ENCODE data around the gene FOXL2NB.
"Not testable (repeated sequence)": the region's sequence is repeated elsewhere in the genome, so short reads cannot be mapped to it uniquely, and the experiment has no call there.

The FOXL2NB gene
- total RNA-seq, result 0 to 0.31 (median 0) reads per million in 18 experiments

DNA sequence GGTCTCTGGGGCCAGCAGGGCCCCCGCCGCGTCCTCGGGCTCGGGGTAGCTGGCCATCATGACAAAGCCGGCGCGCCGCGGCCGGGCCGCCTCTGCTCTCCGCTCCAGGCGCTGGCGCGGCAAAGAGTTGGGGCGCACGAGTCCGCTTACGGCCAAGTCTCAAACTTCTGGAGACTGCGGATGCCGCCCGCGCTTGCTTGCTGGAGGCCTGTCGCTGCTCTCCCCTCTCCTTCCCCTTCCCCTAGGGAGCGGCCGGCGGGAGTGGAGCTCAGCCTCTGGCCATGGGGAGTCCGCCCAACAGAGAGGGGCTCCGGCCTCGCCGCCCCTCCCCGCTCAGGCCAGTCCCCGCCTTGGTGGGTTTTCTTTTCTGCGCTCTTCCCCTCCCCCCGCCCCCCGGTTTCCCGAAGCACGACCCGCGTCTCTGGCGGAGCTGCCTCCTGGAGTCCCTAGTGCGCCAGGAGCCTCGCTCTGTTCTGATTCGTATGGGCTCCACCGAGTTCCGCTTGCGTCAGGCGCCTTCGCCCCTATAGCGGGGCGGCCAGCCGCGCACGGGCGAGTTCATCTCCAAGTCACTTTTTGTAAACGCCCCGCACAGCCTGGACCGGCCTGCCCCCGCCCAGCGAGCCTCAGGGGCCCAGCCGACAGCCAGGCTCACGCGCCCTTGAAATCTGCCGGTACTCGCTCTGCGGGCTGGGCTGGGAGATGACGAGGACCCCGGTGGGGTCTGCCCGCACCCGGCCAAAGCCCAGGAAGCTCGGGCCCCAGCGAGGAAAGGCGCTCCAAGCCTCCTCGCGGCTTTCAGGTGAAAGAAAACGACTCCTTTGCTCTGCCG lies at the start of gene FOXL2NB, which contains the start of gene FOXL2:
Gene FOXL2NB, plus strand, starts transcription at position 555 of the 832 bp plus-strand sequence. Its CDS starts 148 bp downstream, at position 703.
Gene FOXL2, minus strand, starts transcription at position 475 of the 832 bp plus-strand sequence. Its CDS starts 415 bp downstream, at position 60.
- DNase-seq, result peak in 1 of 2 donors; percentile 25

DNA sequence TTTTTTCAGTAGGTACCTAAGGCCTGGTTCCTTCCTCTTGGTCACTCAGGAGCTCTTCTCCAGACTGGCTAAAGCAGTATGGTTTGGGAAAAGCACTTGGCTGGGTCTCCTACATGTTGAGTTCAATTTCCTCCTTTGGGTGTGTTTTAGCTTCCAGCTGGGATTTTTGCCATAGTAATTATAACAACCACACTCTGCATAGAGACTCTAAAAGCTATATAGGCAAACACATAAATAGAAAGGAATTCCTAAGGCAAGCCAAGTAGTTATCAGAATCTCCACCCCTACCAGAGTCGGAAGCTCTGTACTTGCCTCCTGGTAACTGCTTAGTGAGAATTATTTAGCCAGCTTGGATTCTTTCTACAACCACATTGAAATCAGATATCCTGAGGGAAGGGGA lies 48.7 kb upstream of the FOXL2NB start:
- DNase-seq, result no peak

DNA sequence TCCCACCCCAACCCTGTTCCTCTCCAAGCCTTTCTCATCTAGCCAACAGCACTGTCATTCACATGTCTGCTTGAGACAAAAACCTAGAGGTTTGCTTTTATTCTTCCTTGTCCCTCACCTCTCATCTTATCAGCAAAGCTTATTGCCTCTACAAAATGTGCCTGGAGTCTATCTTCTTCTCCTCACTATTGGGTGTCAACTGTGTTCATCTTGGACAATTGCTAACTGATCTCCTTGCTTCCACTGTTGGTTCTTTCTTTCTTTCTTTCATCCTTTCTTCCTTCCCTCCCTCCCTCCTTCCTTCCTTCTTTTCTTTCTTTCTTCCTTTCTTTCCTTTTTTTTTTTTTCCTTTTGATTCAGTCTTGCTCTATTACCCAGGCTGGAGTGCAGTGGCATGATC lies 48.3 kb upstream of the FOXL2NB start:
- no peak for DNase-seq

DNA sequence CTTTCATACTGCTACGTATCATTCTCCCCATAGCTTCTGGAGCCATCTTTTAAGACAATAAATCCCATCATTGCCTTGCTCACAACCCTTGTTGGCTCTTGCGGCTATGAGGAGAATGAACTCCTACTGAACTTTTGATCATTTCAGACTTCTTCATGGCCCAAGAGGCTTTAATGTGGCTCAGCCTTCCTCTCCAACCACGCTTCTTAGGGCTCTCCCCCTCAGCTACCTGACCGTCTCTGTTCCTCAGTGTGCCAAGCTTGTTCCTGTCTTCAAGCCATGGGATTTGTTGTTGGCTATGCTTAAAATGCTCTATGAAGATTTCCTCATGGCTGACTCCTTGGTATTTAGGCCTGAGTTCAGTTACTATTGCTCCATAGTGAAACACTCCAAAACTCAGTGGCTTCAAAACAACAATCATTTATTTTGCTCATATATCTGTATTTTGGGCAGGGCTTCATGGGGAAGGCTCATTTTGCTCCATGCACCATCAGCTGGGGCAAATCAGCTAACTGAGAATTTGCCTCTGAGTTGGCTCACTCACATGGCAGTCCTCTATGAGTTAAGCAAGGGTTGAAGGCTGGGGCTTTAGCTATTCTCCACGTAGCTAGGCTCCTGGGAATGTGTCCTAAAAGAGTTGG lies 47.5 kb upstream of the FOXL2NB start:
- DNase-seq, result peak in 1 of 2 donors; percentile 13

DNA sequence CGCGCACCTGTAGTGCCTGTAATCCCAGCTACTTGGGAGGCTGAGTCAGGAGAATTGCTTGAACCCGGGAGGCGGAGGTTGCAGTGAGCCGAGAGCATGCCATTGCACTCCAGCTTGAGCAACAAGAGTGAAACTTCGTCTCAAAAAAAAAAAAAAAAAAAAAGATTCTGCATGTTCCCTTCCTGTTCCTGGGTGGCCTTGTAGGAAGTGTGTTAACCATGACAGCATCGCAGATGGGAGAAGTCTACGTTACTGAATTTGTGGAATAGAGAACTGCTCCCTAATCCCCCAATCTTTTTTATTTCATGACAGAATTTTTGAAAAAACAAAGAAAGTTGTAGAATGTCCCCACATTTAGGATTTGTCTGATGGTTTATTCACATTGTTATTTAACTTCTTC lies 45.5 kb upstream of the FOXL2NB start:
- DNase-seq, result peak; percentile 75 to 81

DNA sequence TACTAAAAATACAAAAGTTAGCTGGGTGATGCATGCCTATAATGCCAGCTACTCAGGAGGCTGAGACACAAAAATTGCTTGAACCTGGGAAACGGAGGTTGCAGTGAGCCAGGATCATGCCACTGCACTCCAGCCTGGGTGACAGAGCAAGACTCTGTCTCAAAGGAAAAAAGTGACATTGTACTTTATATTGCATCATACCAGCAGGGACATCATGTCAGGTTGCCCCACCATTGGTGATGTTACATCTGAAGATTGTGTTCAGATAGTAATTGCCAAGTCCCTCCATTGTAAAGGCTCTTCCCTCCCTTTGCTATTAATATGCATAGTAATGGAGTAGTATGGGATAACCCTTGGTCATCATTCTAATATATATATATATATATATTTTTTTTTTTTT lies 44.8 kb upstream of the FOXL2NB start:
- peak; percentile 45 to 57 for DNase-seq

DNA sequence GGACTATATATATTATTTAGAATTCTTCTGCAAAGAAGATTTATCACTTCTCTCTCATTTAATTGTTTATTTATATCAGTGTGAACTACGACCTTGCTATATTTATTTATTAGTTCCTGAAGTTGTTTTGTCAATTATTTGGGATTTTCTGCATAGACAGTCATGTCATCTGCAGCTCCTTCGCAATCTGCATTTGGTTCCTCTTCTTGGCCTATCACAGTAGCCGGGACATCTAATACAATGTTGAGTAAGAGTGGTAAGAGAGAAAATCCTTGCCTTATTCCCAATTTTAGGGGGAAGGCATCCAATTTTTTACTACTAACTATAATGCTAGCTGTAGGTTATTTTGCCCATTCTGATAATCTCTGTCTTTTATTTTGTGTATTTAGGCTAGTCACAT lies 39.5 kb upstream of the FOXL2NB start:
- DNase-seq, result peak; percentile 52 to 69

DNA sequence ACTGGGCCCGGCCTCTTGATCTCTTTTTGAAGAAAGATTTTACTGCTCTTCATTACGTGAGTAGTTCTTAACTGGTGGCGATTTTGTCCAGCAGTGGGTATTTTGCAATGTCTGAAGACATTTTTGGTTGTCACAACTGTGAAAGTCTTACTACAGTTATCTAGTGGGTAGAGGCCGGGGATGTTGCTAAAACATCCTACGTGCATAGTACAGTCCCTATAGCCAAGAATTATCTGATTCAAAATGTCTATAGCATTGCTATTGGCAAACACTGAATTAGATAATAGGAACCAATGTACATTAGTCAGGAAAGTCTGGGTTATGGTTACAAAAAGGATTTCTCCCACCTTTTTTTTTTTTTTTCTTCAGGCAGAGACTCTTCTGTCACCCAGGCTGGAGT lies 38.2 kb upstream of the FOXL2NB start:
- peak; percentile 84 to 89 for DNase-seq

DNA sequence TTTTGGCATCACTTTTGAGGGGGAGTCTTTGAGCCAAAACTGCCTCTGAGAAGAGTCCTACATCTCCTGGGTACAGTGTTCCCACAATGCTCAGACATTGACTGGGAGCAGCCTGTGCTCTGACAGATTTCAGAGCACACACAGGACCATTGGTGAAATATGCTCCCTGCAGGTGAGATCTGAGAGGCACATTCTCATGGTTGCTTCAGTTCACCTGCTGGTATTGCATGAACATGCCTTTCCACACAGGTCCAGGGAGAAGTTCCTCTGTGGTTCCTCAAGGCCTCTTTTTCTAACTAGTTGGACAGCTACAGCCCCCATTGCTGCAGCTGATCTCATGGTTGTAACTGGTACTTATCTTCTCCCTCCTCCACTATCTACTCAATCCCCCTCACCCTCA lies 37.1 kb upstream of the FOXL2NB start:
- DNase-seq, result no peak

DNA sequence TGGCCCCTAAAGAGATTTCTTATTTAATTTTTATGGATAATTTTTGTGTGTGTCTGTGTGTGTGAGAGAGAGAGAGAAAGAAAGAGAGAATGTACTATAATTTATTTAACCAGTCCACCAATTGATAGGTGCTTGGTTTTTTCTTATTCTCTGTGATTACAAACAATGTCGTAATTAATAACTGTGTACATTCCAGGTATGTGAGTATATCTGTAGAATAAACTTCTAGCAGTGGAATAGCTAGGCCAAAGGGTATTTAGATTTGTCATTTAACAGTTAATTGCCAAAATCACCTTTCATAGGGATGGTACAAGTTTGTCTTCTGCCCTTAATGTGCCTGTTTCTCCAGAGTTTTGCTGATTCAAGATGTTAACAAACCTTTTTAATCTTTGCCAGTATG lies 35.4 kb upstream of the FOXL2NB start:
- no peak for DNase-seq

DNA sequence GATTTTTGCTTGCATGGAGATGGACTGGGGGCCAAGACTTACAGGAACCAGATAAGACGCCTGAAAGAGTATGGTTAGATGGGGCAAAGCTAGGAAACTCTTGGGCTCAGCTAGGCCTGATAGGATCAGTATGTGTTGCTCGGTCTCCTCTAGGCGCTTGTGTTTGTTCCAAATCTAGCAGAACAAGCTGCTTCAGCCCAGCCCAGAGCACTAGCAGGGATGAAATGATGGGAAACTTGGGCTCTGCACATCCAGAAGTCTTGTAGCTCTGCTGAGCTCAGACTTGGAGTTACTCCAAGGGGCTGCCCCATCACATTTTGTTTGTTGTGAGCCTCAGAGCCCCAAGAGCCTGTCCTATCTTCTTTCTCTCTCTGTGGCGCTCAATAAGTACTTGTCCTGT lies 34.8 kb upstream of the FOXL2NB start:
- DNase-seq, result no peak

DNA sequence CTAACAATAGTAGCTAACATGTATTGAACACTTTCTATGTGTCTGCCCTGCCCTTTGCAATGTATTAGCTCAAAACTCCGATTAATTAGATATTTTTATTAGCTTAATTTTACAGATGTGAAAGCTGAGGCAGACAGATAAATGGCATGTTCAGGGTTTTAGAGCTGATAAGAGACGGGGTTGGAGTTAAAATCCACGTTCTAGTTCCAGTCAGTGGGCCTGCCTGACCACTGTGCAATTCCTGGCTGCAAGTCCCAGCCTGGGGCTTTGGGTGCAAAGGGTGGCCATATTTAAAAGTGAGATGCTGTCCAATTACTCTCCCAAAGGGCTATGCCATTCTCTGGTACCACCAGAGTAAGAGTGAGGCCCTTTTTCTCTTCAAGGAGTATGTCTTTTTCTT lies 33.3 kb upstream of the FOXL2NB start:
- DNase-seq, result no peak

DNA sequence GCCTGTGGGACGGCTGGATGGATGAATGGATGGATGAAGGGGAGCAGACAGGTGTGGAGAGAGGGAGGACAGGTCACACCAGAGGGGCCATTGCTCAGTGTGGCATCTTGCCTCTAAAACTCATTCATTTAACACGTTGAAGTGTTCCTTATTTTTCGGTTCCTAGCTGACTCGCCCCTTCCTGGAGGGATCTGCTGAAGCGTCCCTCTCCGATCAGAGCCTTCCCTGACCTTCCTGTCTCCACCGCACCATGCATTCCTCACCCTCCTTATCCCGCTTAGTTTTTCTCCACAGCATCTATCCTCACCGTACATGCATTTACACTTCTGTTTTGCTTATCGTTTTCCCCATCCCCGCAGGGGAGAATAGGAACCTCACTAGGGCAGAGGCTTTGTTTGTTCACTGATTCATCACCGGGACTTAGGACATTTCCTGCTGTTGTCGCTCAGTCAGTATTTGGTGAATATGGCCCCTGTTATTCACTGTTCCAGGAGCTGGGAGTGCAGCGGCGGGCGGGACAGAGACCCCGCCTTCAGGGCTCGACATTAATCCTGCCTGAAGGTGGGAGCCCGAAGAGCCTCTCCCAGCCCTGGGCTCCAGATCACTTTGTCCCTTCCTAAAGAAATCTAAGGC lies 32.0 kb upstream of the FOXL2NB start:
- peak; percentile 67 to 79 for DNase-seq

DNA sequence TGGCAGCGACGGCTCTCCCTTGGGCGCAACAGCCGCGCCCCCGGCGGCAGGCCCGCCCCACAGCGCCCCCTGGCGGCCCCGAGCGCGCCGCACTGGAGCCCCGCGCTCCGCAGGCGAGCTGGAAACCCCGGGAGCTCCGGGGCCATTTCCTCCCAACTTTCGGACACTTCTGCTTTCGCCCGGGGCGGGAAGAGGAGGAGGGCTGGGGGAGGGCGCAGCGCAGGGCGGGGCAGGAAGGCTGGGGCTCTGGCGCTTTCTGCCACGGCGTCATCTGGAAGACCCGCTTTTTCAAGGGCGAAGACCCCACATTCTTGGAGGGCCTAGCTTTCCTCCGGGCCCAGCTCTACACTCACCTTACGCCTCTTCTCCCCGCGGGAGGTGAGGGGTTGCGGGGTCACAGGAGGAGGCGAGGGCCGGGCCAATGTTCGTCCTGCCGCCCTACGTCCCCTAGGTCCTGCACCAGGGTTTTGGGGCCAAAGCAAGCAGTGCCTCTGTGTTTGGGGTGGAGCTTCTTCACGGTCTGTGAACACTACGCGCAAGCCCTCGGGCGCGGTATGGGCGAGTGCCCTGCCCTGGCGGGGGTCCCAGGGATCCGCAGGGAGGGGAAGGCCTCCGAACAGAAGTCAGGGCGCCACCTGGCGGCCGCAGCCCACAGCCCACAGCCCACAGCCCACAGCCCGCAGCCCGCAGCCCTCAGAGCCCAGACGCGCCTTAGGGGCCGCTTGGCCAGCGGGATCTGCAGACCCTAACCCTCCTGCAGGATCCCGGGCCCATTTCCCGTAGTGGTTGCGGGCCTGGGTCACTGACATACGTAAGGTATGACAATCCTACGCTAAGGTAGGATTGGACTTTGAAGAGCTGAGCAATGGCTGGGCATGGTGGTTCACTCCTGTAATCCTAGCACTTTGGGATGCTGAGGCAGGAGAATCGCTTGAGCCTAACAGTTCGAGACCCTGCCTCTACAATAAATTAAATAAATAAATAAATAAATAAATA lies 31.2 kb upstream of the FOXL2NB start:
- peak; percentile 94 to 95 for DNase-seq

DNA sequence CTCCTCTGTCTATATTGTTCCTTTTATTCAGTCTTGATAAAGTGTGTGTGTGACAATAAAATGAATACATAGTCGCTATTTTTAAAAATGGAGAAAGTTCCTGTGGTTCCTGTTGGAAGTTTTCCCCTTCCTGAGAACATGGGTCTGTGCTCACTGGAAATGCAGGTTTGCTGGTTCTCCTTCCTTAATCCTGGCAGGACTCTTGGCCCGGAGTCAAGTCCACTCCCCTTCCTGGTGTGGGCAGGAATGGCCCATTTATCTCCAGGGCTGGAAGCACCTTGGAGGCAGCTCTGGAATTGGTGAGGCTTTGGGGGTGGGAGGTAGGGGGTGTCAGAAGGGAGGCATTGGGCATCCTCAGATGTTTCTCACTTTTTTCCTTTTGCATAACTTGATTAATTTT lies 30.2 kb upstream of the FOXL2NB start:
- DNase-seq, result no peak

DNA sequence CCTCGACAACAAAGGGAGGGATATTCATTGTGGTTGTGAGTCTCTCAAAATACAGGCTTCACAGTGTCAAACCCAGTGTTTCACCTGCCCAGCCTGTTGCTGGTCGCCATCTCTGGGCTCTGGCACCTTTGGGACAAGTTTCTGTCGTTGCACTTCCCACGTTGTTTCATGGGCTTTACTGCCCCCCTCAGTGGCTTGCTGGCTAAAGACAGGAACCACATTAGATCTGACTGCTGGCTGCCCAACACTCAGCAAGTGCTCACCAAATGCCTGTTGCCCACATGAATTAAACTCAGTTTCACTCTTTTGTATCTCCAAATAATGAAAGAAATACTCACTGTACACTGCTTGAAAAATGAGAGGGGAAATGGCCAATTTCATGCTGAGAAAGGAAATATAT lies 27.7 kb upstream of the FOXL2NB start:
- DNase-seq, result no peak

DNA sequence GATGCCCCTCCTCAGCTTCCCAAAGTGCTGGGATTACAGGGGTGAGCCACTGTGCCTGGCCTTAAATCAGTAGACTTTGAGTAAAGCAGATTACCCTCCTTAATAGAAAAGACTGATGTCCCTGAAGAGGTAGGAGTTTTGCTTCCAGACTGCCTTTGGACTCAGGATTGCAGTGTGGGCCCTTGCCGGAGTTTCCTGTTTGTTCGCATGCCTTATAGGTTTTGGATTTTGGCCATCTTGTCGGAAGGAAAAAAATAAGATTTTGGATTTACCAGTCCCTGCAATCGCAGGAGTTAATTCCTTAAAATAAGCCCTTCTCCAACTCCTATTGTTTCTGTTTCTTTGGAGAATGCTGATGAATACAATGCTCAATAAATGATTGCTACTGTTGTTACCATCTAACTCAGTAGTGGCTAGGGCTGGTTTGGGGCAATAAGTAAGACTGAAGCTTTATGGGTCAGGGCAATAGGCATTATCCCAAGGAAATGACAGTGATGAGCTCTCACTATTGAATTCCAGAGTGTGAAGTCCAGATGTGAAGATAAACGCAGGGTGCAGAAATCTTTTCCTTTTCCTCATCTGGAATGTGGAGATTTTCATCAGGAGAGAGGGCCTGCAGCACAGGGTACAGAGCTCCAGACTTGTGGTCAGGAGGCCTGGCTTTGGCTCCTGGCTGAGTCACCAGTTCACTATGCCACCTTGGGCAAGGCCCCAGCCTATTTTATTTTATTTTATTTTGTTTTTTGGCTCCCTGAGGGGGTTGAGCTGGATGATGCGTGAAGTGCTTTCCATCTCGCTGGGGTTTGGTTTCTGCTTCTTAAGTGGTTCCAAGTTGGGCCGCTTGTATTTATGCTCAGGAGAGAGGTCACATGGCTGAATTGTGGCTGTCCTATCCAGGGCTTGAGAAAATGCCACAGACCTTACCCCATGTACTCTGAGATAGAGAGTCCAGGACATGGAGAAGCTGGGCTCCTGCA lies 25.4 kb upstream of the FOXL2NB start:
- no peak for DNase-seq

DNA sequence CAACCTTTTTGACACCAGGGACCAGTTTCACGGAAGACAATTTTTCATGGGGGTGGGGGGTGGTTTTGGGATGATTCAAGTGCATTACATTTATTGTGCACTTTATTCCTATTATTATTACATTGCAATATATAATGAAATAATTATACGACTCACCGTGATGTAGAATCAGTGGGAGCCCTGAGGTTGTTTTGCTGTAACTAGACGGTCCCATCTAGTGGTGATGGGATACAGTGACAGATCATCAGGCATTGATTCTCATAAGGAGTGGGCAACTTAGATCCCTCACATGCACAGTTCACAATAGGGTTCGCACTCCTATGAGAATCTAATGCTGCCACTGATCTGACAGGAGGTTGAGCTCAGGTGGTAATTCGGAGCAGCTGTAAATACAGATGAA lies 24.6 kb upstream of the FOXL2NB start:
- DNase-seq, result not testable (repeated sequence)

DNA sequence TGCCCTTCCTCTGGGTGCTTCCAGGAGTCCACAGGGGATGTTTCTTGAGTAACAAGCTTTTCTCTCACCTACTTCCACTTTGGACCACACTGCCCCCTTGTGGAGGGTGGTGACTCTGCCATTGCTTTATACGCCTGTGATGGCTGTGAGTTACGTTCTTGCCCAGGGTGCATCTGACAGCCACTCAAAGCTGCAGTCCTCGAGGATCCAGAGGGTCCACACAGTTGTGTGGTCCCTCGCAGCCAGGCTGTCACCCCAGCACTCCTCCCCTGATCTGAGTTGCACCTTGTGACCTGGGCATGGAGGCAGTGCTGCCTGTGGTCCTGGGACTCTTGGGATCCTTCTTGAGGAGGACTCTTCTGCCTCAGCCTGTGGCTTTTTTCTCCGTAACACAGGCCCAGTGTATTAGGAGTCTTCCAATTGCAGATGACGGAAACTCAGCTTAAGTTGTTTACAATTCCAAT lies 23.5 kb upstream of the FOXL2NB start:
- peak; percentile 89 to 92 for DNase-seq

DNA sequence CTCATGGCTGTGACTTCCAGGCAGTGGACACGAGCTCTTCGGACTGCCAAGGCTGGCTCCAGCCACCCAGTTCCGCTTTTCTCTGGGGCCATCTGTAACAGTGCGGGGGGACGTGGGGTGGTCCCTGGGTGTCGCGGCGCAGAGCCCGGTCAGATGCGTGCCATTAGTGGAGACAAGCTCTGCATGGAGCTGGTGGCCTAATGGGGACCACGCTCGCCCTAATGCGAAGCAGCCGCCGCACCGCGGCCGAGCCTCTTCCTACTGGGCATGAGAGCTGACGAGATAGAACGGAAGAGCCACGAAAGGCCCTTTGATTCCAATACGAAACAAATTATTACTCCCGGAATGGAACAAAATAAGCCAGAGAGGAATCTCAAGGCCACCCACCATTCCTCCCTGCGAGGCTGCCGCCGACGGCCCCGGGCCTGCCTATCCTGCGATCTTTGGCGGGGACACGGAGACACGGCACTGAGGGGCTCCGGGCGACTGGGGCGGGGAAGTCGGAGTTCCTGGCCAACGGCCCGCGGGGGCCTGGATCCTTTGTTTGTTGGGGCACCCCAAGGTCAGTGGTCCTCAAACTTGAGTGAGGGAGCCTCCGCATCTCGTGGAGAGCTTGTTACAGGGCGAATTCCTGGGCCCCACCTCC lies 18.2 kb upstream of the FOXL2NB start:
- no peak for DNase-seq

All from inflammatory macrophage (primary cell).